GM13976 (cell line): Measurements from ENCODE around the gene SLC7A6.

Experiments
- DNase-seq: peaks from one replicate; pipeline ENCODE4 v3.0.0; 2012; ENCODE audit warnings: low spot score
- CTCF ChIP-seq: IDR thresholded peaks from 2 replicates; pipeline ENCODE4 v1.5.1; 2012; ENCODE audit warnings: borderline replicate concordance, mild to moderate bottlenecking; ENCODE audit not compliant: insufficient read depth; ENCODE audit errors: extremely low read depth, missing control alignments, control extremely low read depth
- in situ Hi-C: fragments of 300-500 bp; cut with MboI; formaldehyde crosslinking; loops from one replicate; pipeline ENCODE4 v1.12.0; 2022; ENCODE audit warnings: low sequenced_read_pairs, mixed read lengths, inconsistent platforms; ENCODE audit not compliant: unreplicated experiment

Gene SLC7A6

GRCh38 chr16:68264128-68265077 is at the start of gene SLC7A6:
Gene SLC7A6, plus strand, starts transcription at chr16:68264526. Its CDS starts 10,201 bp downstream, at chr16:68274727.
- peak; percentile 78 for TF ChIP-seq CTCF
- peak; percentile 92 for DNase-seq
- in situ Hi-C loops = loop anchor here (5.0 kb wide), 1 partner anchor 68 kb away; no protein-coding TSS in a partner anchor

GRCh38 chr16:68214726-68215125 is 49.6 kb upstream of the SLC7A6 start:
- no peak for DNase-seq
- in situ Hi-C loops = no loop called here
- TF ChIP-seq CTCF = no peak

GRCh38 chr16:68215302-68215701 is 49.0 kb upstream of the SLC7A6 start:
- TF ChIP-seq CTCF = no peak
- in situ Hi-C loops = no loop called here
- DNase-seq = no peak

GRCh38 chr16:68216240-68216639 is 48.1 kb upstream of the SLC7A6 start:
- TF ChIP-seq CTCF = no peak
- DNase-seq = no peak
- in situ Hi-C loops = no loop called here

GRCh38 chr16:68217506-68217905 is 46.8 kb upstream of the SLC7A6 start:
- in situ Hi-C loops = no loop called here
- no peak for TF ChIP-seq CTCF
- no peak for DNase-seq

GRCh38 chr16:68219725-68220351 is 44.5 kb upstream of the SLC7A6 start:
- in situ Hi-C loops = no loop called here
- no peak for DNase-seq
- no peak for TF ChIP-seq CTCF
